Erythroblast (primary cell): Measurements from ENCODE around the gene RHOT2.

ENCODE experiments used
- GATA1 ChIP-seq: IDR thresholded peaks from 2 replicates; pipeline ENCODE4 v1.6.1; 2011; ENCODE audit warnings: low read depth, mild to moderate bottlenecking, control low read depth, low read length, moderate library complexity
- POLR2A ChIP-seq: IDR thresholded peaks from 2 replicates; pipeline ENCODE4 v1.6.1; 2011; ENCODE audit warnings: mild to moderate bottlenecking, low read length

GRCh38 chr16:619476-620100 lies 48.3 kb upstream of the RHOT2 start:
- TF ChIP-seq POLR2A (no peak), GATA1 (no peak)
